WTC11 (cell line): ENCODE results near the gene EIF4G3.

Experiments
- ATF6 ChIP-seq: sonication (generic); formaldehyde crosslinking; IDR thresholded peaks from 2 replicates; pipeline ENCODE4 v1.8.1; 2023; ENCODE audit warnings: mild to moderate bottlenecking, missing genetic modification reagents
- CREM ChIP-seq: sonication (generic); formaldehyde crosslinking; IDR thresholded peaks from 2 replicates; pipeline ENCODE4 v1.8.1; 2022; ENCODE audit warnings: mild to moderate bottlenecking, missing genetic modification reagents, moderate library complexity
- MAX ChIP-seq: sonication (generic); formaldehyde crosslinking; IDR thresholded peaks from 2 replicates; pipeline ENCODE4 v1.8.0; 2022; ENCODE audit warnings: mild to moderate bottlenecking, missing genetic modification reagents
- ZNF281 ChIP-seq: sonication (generic); formaldehyde crosslinking; IDR thresholded peaks from 2 replicates; pipeline ENCODE4 v1.8.0; 2023; ENCODE audit warnings: mild to moderate bottlenecking, missing genetic modification reagents
- TF ChIP-seq, protein P1 (sequence below): fragments of 200-600 bp; IDR thresholded peaks from 2 replicates; pipeline ENCODE4 v1.8.0; 2022; ENCODE audit warnings: antibody characterized with exemption

GRCh38 chr1:20975668-20976067 is 201.0 kb downstream of the EIF4G3 start:
- TF ChIP-seq MAX (CRISPR knock-in tag) = no peak
- TF ChIP-seq, protein P1, sequence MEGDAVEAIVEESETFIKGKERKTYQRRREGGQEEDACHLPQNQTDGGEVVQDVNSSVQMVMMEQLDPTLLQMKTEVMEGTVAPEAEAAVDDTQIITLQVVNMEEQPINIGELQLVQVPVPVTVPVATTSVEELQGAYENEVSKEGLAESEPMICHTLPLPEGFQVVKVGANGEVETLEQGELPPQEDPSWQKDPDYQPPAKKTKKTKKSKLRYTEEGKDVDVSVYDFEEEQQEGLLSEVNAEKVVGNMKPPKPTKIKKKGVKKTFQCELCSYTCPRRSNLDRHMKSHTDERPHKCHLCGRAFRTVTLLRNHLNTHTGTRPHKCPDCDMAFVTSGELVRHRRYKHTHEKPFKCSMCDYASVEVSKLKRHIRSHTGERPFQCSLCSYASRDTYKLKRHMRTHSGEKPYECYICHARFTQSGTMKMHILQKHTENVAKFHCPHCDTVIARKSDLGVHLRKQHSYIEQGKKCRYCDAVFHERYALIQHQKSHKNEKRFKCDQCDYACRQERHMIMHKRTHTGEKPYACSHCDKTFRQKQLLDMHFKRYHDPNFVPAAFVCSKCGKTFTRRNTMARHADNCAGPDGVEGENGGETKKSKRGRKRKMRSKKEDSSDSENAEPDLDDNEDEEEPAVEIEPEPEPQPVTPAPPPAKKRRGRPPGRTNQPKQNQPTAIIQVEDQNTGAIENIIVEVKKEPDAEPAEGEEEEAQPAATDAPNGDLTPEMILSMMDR = no peak
- no peak for TF ChIP-seq ZNF281
- TF ChIP-seq ATF6 (CRISPR knock-in tag) = no peak
- no peak for TF ChIP-seq CREM (CRISPR knock-in tag)
